ENCODE data around the gene METTL9. TPM values are rescaled to one million over a fixed set of nuclear protein-coding genes. Genes with fewer than 3 reads are reported as not detected.

METTL9 gene
- total and polyA plus RNA-seq, 2 of the 4 experiments (the other 2 are of a cell fraction) = 54.8 to 95.5 TPM

- TF ChIP-seq BHLHE40 (IDR thresholded peaks at IDR 0.05; ENCODE audit: low read depth, low read length) (no peak), ELK1 (IDR thresholded peaks at IDR 0.05; ENCODE audit: borderline replicate concordance, low read depth, low read length) (no peak), USF2 (IDR thresholded peaks at IDR 0.05; ENCODE audit: low read depth, low read length) (no peak), POLR2A (IDR thresholded peaks at IDR 0.05; ENCODE audit: low read depth, low read length) (no peak), RFX5 (IDR thresholded peaks at IDR 0.05; ENCODE audit: low read depth, low read length) (no peak), FOS (IDR thresholded peaks at IDR 0.05; ENCODE audit: low read depth, low read length) (no peak), CHD1 (IDR thresholded peaks at IDR 0.05; ENCODE audit: low read depth, low read length) (no peak), NFE2L2 (IDR thresholded peaks at IDR 0.05; ENCODE audit: low read depth, low read length) (no peak), CTCF (conservative IDR thresholded peaks at IDR 0.05; ENCODE audit: low read depth, low read length) (no peak), MXI1 (IDR thresholded peaks at IDR 0.05; ENCODE audit: borderline replicate concordance, low read depth, low read length) (no peak), RAD21 (IDR thresholded peaks at IDR 0.05; ENCODE audit: low read length) (no peak), RCOR1 (IDR thresholded peaks at IDR 0.05; ENCODE audit: insufficient replicate concordance, low read length) (no peak), CEBPB (IDR thresholded peaks at IDR 0.05; ENCODE audit: low read depth, low read length) (no peak), SMC3 (IDR thresholded peaks at IDR 0.05; ENCODE audit: low read depth, low read length) (no peak), MAZ (IDR thresholded peaks at IDR 0.05; ENCODE audit: borderline replicate concordance, low read depth, low read length) (no peak), MAFK (IDR thresholded peaks at IDR 0.05; ENCODE audit: low read depth, low read length) (no peak)
- DNase-seq (no peak), ATAC-seq (ENCODE audit: low read depth) (no peak)
- Histone ChIP-seq H4K8ac (ENCODE audit: low read depth in 2 of 2, low read length in 2 of 2) (peak overlapping the region in 1 of 2 experiments; percentile 21; a peak in 1 of 4 replicates), H4K91ac (ENCODE audit: insufficient read depth, low read depth, low read length) (no peak overlapping the region), H3K4me2 (ENCODE audit: low read depth, low read length) (no peak overlapping the region), H3K56ac (ENCODE audit: extremely low read depth, insufficient read depth, low read length) (no peak overlapping the region), H3K4me1 (ENCODE audit: control insufficient read depth, insufficient read depth, low read length) (no peaks in the 10 kb centered on the region), H2BK5ac (ENCODE audit: low read depth, low read length, poor library complexity, severe bottlenecking) (no peak overlapping the region), H3K4me3 (ENCODE audit: insufficient read depth, low read depth, low read length) (no peak overlapping the region), H2BK120ac (ENCODE audit: low read depth, low read length) (no peak overlapping the region), H3K36me3 (ENCODE audit: control insufficient read depth, insufficient read depth, low read length) (no peaks in the 10 kb centered on the region), H2AK9ac (replicated peaks; ENCODE audit: low read depth, low read length, poor library complexity) (no peak overlapping the region), H3K23ac (ENCODE audit: low read depth, low read length) (no peak overlapping the region), H4K5ac (ENCODE audit: low read depth, low read length) (no peak overlapping the region), H2BK15ac (ENCODE audit: low read depth, low read length) (no peak overlapping the region), H4K20me1 (ENCODE audit: insufficient read depth, low read length) (peaks cover 5% of the 10 kb centered on the region; the same call in 1 of the 2 replicates), H3K14ac (replicated peaks; ENCODE audit: low read depth, low read length) (no peak overlapping the region), H3K27me3 (ENCODE audit: control insufficient read depth, insufficient read depth, low read length) (no peaks in the 10 kb centered on the region), H2BK20ac (ENCODE audit: low read depth, low read length) (no peak overlapping the region), H3K79me1 (ENCODE audit: low read depth in 1 of 2, low read length in 2 of 2) (peaks cover 5 to 14% of the 10 kb centered on the region in 2 experiments; a peak in 3 of 4 replicates), H3K9ac (ENCODE audit: low read depth, low read length) (no peak overlapping the region), H3K27ac (ENCODE audit: insufficient read depth, low read length) (no peak overlapping the region), H3K9me3 (ENCODE audit: control insufficient read depth, insufficient read depth, low read length) (no peaks in the 10 kb centered on the region), H2AFZ (replicated peaks; ENCODE audit: low read length, poor library complexity) (no peak overlapping the region), H2AK5ac (ENCODE audit: low read depth, low read length) (no peak overlapping the region), H3K18ac (ENCODE audit: low read depth, low read length) (no peak overlapping the region), H3K4ac (ENCODE audit: low read depth, low read length) (no peak overlapping the region), H3K9me1 (ENCODE audit: insufficient read depth, low read length) (no peaks in the 10 kb centered on the region)
- no TSS peak for BruUV-seq (replicated peaks)
- dilution Hi-C loops (cut with HindIII; ENCODE audit: low sequenced_read_pairs, unreplicated experiment) (no loop called here), intact Hi-C loops (cut with micrococcal nuclease) (loop anchor here (5.0 kb wide), 1 partner anchor 65 kb away; no protein-coding TSS in a partner anchor), in situ Hi-C loops (cut with MboI; ENCODE audit: low sequenced_read_pairs) (loop anchor here (10.0 kb wide), 1 partner anchor 57 kb away; the partner anchor contains the start of gene IGSF6)
- CTCF ChIA-PET = no interaction called here
- POLR2A ChIA-PET (ENCODE audit: unreplicated experiment) = no interaction called here
- no CpG with 5 or more reads among the region's 2 CpGs for WGBS, 2 experiments (ENCODE audit: extremely low coverage in 2 of 2, insufficient read length in 1 of 2)
Observed at GRCh38 chr16:21597561-21598030, 1.8 kb upstream of the METTL9 start.
